Astrocyte (in vitro differentiated cells and primary cell): Measurements from ENCODE around the gene RAB6B.

Experiments
- EZH2 ChIP-seq: IDR thresholded peaks from 2 replicates; pipeline ENCODE4 v1.6.1; 2012; ENCODE audit warnings: mild to moderate bottlenecking, low read length, inconsistent platforms; ENCODE audit not compliant: insufficient read depth
- TF ChIP-seq, protein P1 (sequence below): IDR thresholded peaks from 2 replicates; pipeline ENCODE4 v1.5.1; 2011; ENCODE audit warnings: low read depth, mild to moderate bottlenecking, inconsistent platforms, low read length, moderate library complexity; ENCODE audit not compliant: insufficient read depth

GRCh38 chr3:133782454-133782853, 113.2 kb downstream of the RAB6B start:
- TF ChIP-seq EZH2: no peak
- TF ChIP-seq, protein P1, sequence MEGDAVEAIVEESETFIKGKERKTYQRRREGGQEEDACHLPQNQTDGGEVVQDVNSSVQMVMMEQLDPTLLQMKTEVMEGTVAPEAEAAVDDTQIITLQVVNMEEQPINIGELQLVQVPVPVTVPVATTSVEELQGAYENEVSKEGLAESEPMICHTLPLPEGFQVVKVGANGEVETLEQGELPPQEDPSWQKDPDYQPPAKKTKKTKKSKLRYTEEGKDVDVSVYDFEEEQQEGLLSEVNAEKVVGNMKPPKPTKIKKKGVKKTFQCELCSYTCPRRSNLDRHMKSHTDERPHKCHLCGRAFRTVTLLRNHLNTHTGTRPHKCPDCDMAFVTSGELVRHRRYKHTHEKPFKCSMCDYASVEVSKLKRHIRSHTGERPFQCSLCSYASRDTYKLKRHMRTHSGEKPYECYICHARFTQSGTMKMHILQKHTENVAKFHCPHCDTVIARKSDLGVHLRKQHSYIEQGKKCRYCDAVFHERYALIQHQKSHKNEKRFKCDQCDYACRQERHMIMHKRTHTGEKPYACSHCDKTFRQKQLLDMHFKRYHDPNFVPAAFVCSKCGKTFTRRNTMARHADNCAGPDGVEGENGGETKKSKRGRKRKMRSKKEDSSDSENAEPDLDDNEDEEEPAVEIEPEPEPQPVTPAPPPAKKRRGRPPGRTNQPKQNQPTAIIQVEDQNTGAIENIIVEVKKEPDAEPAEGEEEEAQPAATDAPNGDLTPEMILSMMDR: no peak
